GM23338 (cell line): ENCODE measurements around the gene MED20.

Experiments
- CREB1 ChIP-seq: fragments of 250-450 bp; sonication (Bioruptor Pico); IDR thresholded peaks from 2 replicates; pipeline ENCODE4 v1.5.0; 2020; ENCODE audit warnings: low read depth, mild to moderate bottlenecking, moderate library complexity
- EZH2 ChIP-seq: fragments of 200-600 bp; sonication (generic); IDR thresholded peaks from one replicate; pipeline ENCODE4 v1.8.0; 2017; ENCODE audit warnings: antibody characterized with exemption, mild to moderate bottlenecking, low read depth; ENCODE audit not compliant: unreplicated experiment
- EZH2phosphoT487 ChIP-seq: fragments of 200-600 bp; sonication (generic); IDR thresholded peaks from one replicate; pipeline ENCODE4 v1.8.1; 2018; ENCODE audit warnings: antibody characterized with exemption; ENCODE audit not compliant: unreplicated experiment
- JUNB ChIP-seq: IDR thresholded peaks from one replicate; pipeline ENCODE4 v1.6.1; 2016; ENCODE audit warnings: antibody characterized with exemption; ENCODE audit not compliant: unreplicated experiment
- POLR2AphosphoS5 ChIP-seq: IDR thresholded peaks from 2 replicates; pipeline ENCODE4 v1.6.1; 2016; ENCODE audit warnings: antibody characterized with exemption, low read depth
- TF ChIP-seq, protein P1 (sequence below), 2 experiments: fragments of 200-600 bp in 1 of 2; sonication (generic) in 1 of 2; conservative IDR thresholded peaks; 2 replicates each; pipeline versions ENCODE4 v1.5.1 to v1.6.1; 2016 to 2017; ENCODE audit warnings: antibody characterized with exemption in 2 of 2, low read depth in 2 of 2, mild to moderate bottlenecking in 2 of 2, moderate library complexity in 1 of 2
- TF ChIP-seq, protein P2 (sequence below): IDR thresholded peaks from one replicate; pipeline ENCODE4 v1.6.1; 2018; ENCODE audit warnings: antibody characterized with exemption; ENCODE audit not compliant: unreplicated experiment

DNA sequence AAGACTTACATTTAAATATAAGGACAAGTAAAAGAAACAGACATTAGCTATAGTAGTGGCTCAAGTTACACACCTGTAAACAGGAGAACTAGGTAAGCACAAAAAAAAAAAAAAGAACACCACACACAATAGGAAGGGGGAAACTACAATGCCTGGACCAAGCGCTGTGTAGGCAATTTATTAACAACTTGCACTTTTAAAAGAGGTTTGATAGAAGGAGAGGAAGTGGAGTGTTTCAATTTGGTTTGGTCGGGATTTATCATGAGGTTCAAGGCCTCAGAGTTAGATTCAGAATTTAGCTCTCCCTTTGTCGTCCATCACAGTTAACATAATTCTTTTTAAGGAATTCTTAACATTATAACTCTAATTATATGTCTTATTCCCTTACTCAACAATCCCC, 24.7 kb downstream of the MED20 start:
- TF ChIP-seq EZH2 (no peak), EZH2phosphoT487 (no peak), POLR2AphosphoS5 (no peak), CREB1 (no peak), JUNB (no peak)
- TF ChIP-seq, protein P1, sequence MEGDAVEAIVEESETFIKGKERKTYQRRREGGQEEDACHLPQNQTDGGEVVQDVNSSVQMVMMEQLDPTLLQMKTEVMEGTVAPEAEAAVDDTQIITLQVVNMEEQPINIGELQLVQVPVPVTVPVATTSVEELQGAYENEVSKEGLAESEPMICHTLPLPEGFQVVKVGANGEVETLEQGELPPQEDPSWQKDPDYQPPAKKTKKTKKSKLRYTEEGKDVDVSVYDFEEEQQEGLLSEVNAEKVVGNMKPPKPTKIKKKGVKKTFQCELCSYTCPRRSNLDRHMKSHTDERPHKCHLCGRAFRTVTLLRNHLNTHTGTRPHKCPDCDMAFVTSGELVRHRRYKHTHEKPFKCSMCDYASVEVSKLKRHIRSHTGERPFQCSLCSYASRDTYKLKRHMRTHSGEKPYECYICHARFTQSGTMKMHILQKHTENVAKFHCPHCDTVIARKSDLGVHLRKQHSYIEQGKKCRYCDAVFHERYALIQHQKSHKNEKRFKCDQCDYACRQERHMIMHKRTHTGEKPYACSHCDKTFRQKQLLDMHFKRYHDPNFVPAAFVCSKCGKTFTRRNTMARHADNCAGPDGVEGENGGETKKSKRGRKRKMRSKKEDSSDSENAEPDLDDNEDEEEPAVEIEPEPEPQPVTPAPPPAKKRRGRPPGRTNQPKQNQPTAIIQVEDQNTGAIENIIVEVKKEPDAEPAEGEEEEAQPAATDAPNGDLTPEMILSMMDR (conservative IDR thresholded peaks at IDR 0.05; ENCODE audit: low read depth in 2 of 2): no peak
- TF ChIP-seq, protein P2, sequence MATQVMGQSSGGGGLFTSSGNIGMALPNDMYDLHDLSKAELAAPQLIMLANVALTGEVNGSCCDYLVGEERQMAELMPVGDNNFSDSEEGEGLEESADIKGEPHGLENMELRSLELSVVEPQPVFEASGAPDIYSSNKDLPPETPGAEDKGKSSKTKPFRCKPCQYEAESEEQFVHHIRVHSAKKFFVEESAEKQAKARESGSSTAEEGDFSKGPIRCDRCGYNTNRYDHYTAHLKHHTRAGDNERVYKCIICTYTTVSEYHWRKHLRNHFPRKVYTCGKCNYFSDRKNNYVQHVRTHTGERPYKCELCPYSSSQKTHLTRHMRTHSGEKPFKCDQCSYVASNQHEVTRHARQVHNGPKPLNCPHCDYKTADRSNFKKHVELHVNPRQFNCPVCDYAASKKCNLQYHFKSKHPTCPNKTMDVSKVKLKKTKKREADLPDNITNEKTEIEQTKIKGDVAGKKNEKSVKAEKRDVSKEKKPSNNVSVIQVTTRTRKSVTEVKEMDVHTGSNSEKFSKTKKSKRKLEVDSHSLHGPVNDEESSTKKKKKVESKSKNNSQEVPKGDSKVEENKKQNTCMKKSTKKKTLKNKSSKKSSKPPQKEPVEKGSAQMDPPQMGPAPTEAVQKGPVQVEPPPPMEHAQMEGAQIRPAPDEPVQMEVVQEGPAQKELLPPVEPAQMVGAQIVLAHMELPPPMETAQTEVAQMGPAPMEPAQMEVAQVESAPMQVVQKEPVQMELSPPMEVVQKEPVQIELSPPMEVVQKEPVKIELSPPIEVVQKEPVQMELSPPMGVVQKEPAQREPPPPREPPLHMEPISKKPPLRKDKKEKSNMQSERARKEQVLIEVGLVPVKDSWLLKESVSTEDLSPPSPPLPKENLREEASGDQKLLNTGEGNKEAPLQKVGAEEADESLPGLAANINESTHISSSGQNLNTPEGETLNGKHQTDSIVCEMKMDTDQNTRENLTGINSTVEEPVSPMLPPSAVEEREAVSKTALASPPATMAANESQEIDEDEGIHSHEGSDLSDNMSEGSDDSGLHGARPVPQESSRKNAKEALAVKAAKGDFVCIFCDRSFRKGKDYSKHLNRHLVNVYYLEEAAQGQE: no peak
